ENCODE results near the gene KIFAP3.
"Not testable (repeated sequence)": the region's sequence is repeated elsewhere in the genome, so short reads cannot be mapped to it uniquely, and the experiment has no call there.

The KIFAP3 gene

GRCh38 chr1:170064821-170065220 lies 9.7 kb downstream of the KIFAP3 start:
- DNase-seq (ENCODE audit: insufficient read length, low spot score), result no peak
- FAIRE-seq, result no peak

- no peak for DNase-seq (ENCODE audit: insufficient read length, low spot score)
- FAIRE-seq, result no peak
Observed at GRCh38 chr1:170063109-170063826, 11.2 kb downstream of the KIFAP3 start.

- FAIRE-seq, result not testable (repeated sequence)
Observed at GRCh38 chr1:170061676-170062075, 12.8 kb downstream of the KIFAP3 start.

GRCh38 chr1:170060015-170060520 lies 14.4 kb downstream of the KIFAP3 start:
- DNase-seq (ENCODE audit: insufficient read length, low spot score); FAIRE-seq: not testable (repeated sequence)

More at GRCh38 chr1:170061676-170062075, 12.8 kb downstream of the KIFAP3 start:
- DNase-seq (ENCODE audit: insufficient read length, low spot score), result not testable (repeated sequence)

GRCh38 chr1:170049176-170049800 lies 25.2 kb downstream of the KIFAP3 start:
- DNase-seq (ENCODE audit: insufficient read length, low spot score) (no peak), FAIRE-seq (no peak)

- FAIRE-seq (no peak), DNase-seq (ENCODE audit: insufficient read length, low spot score) (no peak)
Observed at GRCh38 chr1:170048515-170048914, 26.0 kb downstream of the KIFAP3 start.

- FAIRE-seq, result no peak
- no peak for DNase-seq (ENCODE audit: insufficient read length, low spot score)
Observed at GRCh38 chr1:170044187-170044586, 30.3 kb downstream of the KIFAP3 start.

- DNase-seq (ENCODE audit: insufficient read length, low spot score) (no peak), FAIRE-seq (no peak)
Observed at GRCh38 chr1:170041423-170042192, 32.9 kb downstream of the KIFAP3 start.

- DNase-seq (ENCODE audit: insufficient read length, low spot score) (no peak), FAIRE-seq (no peak)
Observed at GRCh38 chr1:170032531-170033280, 41.8 kb downstream of the KIFAP3 start.

- FAIRE-seq (no peak), DNase-seq (ENCODE audit: insufficient read length, low spot score) (no peak)
Observed at GRCh38 chr1:170030212-170030611, 44.3 kb downstream of the KIFAP3 start.

GRCh38 chr1:170027760-170028159 lies 46.7 kb downstream of the KIFAP3 start:
- FAIRE-seq, result no peak

GRCh38 chr1:170020859-170021258 lies 53.6 kb downstream of the KIFAP3 start:
- DNase-seq (ENCODE audit: insufficient read length, low spot score) (no peak), FAIRE-seq (no peak)

More at GRCh38 chr1:170027760-170028159, 46.7 kb downstream of the KIFAP3 start:
- DNase-seq (ENCODE audit: insufficient read length, low spot score), result no peak

- no peak for FAIRE-seq
- DNase-seq (ENCODE audit: insufficient read length, low spot score), result no peak
Observed at GRCh38 chr1:170017478-170017877, 57.0 kb downstream of the KIFAP3 start.

GRCh38 chr1:170012920-170013319 lies 61.6 kb downstream of the KIFAP3 start:
- DNase-seq (ENCODE audit: insufficient read length, low spot score), result no peak
- FAIRE-seq, result no peak

GRCh38 chr1:170010443-170010842 lies 64.1 kb downstream of the KIFAP3 start:
- no peak for FAIRE-seq

GRCh38 chr1:170009551-170009950 lies 64.9 kb downstream of the KIFAP3 start:
- DNase-seq (ENCODE audit: insufficient read length, low spot score) (no peak), FAIRE-seq (no peak)

More at GRCh38 chr1:170010443-170010842, 64.1 kb downstream of the KIFAP3 start:
- no peak for DNase-seq (ENCODE audit: insufficient read length, low spot score)

GRCh38 chr1:170008745-170009144 lies 65.8 kb downstream of the KIFAP3 start:
- DNase-seq (ENCODE audit: insufficient read length, low spot score); FAIRE-seq: not testable (repeated sequence)

- DNase-seq (ENCODE audit: insufficient read length, low spot score); FAIRE-seq: not testable (repeated sequence)
Observed at GRCh38 chr1:170003270-170003835, 71.1 kb downstream of the KIFAP3 start.

- FAIRE-seq, result no peak
- DNase-seq (ENCODE audit: insufficient read length, low spot score), result no peak
Observed at GRCh38 chr1:170001266-170001665, 73.2 kb downstream of the KIFAP3 start.

GRCh38 chr1:169999761-170000160 lies 74.7 kb downstream of the KIFAP3 start:
- no peak for FAIRE-seq
- no peak for DNase-seq (ENCODE audit: insufficient read length, low spot score)
